ENCODE data around the gene COQ10A. TPM values are rescaled to one million over a fixed set of nuclear protein-coding genes. Genes with fewer than 3 reads are reported as not detected.

The COQ10A gene
- total and polyA plus RNA-seq, 9 of the 15 experiments (the other 6 are each of a cell fraction or from before 2014, with no cell fraction given) = 3.1 to 26.4 (median 12.7) TPM

GRCh38 chr12:56224102-56224701 is 42.5 kb upstream of the COQ10A start, which contains the start of gene NABP2 (continued):
- TF ChIP-seq, protein P1, sequence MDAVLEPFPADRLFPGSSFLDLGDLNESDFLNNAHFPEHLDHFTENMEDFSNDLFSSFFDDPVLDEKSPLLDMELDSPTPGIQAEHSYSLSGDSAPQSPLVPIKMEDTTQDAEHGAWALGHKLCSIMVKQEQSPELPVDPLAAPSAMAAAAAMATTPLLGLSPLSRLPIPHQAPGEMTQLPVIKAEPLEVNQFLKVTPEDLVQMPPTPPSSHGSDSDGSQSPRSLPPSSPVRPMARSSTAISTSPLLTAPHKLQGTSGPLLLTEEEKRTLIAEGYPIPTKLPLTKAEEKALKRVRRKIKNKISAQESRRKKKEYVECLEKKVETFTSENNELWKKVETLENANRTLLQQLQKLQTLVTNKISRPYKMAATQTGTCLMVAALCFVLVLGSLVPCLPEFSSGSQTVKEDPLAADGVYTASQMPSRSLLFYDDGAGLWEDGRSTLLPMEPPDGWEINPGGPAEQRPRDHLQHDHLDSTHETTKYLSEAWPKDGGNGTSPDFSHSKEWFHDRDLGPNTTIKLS (IDR thresholded peaks at IDR 0.05; ENCODE audit: borderline replicate concordance, low read depth) = peak; percentile 81; the same call in 1 of the 2 replicates
- no peak for TF ChIP-seq ZBTB34 (CRISPR knock-in tag; IDR thresholded peaks at IDR 0.05)
- TF ChIP-seq GABPB1 (CRISPR knock-in tag; IDR thresholded peaks at IDR 0.05) = peak; percentile 94
- no peak for TF ChIP-seq ZNF830 (CRISPR knock-in tag; IDR thresholded peaks at IDR 0.05)
- peak; percentile 86 for TF ChIP-seq ZZZ3 (IDR thresholded peaks at IDR 0.05)
- TF ChIP-seq TEAD1 (CRISPR knock-in tag; IDR thresholded peaks at IDR 0.05) = peak; percentile 77 to 95; a peak in 3 of 4 replicates
- peak; percentile 33; the same call in 1 of the 2 replicates for TF ChIP-seq SAFB (IDR thresholded peaks at IDR 0.05; ENCODE audit: borderline replicate concordance, low read depth, low read length)
- TF ChIP-seq, protein P2, sequence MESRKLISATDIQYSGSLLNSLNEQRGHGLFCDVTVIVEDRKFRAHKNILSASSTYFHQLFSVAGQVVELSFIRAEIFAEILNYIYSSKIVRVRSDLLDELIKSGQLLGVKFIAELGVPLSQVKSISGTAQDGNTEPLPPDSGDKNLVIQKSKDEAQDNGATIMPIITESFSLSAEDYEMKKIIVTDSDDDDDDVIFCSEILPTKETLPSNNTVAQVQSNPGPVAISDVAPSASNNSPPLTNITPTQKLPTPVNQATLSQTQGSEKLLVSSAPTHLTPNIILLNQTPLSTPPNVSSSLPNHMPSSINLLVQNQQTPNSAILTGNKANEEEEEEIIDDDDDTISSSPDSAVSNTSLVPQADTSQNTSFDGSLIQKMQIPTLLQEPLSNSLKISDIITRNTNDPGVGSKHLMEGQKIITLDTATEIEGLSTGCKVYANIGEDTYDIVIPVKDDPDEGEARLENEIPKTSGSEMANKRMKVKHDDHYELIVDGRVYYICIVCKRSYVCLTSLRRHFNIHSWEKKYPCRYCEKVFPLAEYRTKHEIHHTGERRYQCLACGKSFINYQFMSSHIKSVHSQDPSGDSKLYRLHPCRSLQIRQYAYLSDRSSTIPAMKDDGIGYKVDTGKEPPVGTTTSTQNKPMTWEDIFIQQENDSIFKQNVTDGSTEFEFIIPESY (CRISPR knock-in tag; IDR thresholded peaks at IDR 0.05) = peak; percentile 85
- peak; percentile 86 for TF ChIP-seq ELF2 (CRISPR knock-in tag; IDR thresholded peaks at IDR 0.05)
- TF ChIP-seq SOX6 (IDR thresholded peaks at IDR 0.05) = peak; percentile 66
- 0 out of 2 replicates have a peak, but pooled peaks have one; percentile 59 for TF ChIP-seq TCF7 (IDR thresholded peaks at IDR 0.05; ENCODE audit: borderline replicate concordance)
- TF ChIP-seq CBX2 (IDR thresholded peaks at IDR 0.05; ENCODE audit: insufficient read depth, low read length, poor library complexity, severe bottlenecking) = no peak
- peak in 1 of 2 experiments; percentile 81; a peak in 2 of 4 replicates for TF ChIP-seq RCOR1 (IDR thresholded peaks at IDR 0.05; ENCODE audit: borderline replicate concordance in 1 of 2, low read depth in 2 of 2, low read length in 2 of 2)
- TF ChIP-seq CXXC5 (CRISPR knock-in tag; IDR thresholded peaks at IDR 0.05) = peak; percentile 99
- TF ChIP-seq, protein P3, sequence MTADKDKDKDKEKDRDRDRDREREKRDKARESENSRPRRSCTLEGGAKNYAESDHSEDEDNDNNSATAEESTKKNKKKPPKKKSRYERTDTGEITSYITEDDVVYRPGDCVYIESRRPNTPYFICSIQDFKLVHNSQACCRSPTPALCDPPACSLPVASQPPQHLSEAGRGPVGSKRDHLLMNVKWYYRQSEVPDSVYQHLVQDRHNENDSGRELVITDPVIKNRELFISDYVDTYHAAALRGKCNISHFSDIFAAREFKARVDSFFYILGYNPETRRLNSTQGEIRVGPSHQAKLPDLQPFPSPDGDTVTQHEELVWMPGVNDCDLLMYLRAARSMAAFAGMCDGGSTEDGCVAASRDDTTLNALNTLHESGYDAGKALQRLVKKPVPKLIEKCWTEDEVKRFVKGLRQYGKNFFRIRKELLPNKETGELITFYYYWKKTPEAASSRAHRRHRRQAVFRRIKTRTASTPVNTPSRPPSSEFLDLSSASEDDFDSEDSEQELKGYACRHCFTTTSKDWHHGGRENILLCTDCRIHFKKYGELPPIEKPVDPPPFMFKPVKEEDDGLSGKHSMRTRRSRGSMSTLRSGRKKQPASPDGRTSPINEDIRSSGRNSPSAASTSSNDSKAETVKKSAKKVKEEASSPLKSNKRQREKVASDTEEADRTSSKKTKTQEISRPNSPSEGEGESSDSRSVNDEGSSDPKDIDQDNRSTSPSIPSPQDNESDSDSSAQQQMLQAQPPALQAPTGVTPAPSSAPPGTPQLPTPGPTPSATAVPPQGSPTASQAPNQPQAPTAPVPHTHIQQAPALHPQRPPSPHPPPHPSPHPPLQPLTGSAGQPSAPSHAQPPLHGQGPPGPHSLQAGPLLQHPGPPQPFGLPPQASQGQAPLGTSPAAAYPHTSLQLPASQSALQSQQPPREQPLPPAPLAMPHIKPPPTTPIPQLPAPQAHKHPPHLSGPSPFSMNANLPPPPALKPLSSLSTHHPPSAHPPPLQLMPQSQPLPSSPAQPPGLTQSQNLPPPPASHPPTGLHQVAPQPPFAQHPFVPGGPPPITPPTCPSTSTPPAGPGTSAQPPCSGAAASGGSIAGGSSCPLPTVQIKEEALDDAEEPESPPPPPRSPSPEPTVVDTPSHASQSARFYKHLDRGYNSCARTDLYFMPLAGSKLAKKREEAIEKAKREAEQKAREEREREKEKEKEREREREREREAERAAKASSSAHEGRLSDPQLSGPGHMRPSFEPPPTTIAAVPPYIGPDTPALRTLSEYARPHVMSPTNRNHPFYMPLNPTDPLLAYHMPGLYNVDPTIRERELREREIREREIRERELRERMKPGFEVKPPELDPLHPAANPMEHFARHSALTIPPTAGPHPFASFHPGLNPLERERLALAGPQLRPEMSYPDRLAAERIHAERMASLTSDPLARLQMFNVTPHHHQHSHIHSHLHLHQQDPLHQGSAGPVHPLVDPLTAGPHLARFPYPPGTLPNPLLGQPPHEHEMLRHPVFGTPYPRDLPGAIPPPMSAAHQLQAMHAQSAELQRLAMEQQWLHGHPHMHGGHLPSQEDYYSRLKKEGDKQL (CRISPR knock-in tag; IDR thresholded peaks at IDR 0.05; ENCODE audit: borderline replicate concordance) = no peak
- peak; percentile 70 for TF ChIP-seq BHLHE40 (IDR thresholded peaks at IDR 0.05; ENCODE audit: low read length)
- TF ChIP-seq ZNF121 (CRISPR knock-in tag; conservative IDR thresholded peaks at IDR 0.05) = 0 out of 2 replicates have a peak, but pooled peaks have one; percentile 0
- TF ChIP-seq BRD4 (IDR thresholded peaks at IDR 0.05) = no peak

Measured in K562 (cell line).